HEK293 (cell line): ENCODE measurements around the gene MAGED2.

Source experiments
- CTCF ChIA-PET: fragments of 350-600 bp; formaldehyde crosslinking; extraction: SDS; loops from one replicate; lab custom pipeline; 2021; ENCODE audit warnings: antibody characterized with exemption; lab: Yijun Ruan, JAX
- POLR2A ChIA-PET: fragments of 300-600 bp; formaldehyde crosslinking; extraction: SDS; loops from one replicate; lab custom pipeline; 2020; ENCODE audit warnings: antibody characterized with exemption, inconsistent platforms; lab: Yijun Ruan, JAX
- H3K27ac ChIP-seq: fragments of 200-500 bp; sonication (Bioruptor generic); 2 replicates; pipeline ENCODE4 v1.5.1; 2014; ENCODE audit warnings: low read depth, low read length, control low read depth, inconsistent platforms; ENCODE audit errors: extremely low read depth
- H3K36me3 ChIP-seq, 2 experiments: fragments of 200-500 bp in 1 of 2; sonication (Bioruptor generic) in 1 of 2; 1 replicate in 1 of 2; 2 replicates in 1 of 2; pipeline ENCODE4 v1.5.1; 2014 to 2017; ENCODE audit warnings: inconsistent platforms in 2 of 2, low read length in 2 of 2; ENCODE audit not compliant: control insufficient read depth in 2 of 2, insufficient read depth in 1 of 2
- H3K4me1 ChIP-seq: fragments of 200-500 bp; sonication (Bioruptor generic); 2 replicates; pipeline ENCODE4 v1.5.1; 2014; ENCODE audit warnings: mild to moderate bottlenecking, low read length, inconsistent platforms; ENCODE audit not compliant: control insufficient read depth, insufficient read depth
- H3K4me3 ChIP-seq: 2 replicates; pipeline ENCODE4 v1.5.1; 2011; ENCODE audit warnings: low read depth, mild to moderate bottlenecking, control low read depth, low read length, moderate library complexity
- H3K9me3 ChIP-seq: fragments of 200-500 bp; sonication (Bioruptor generic); 2 replicates; pipeline ENCODE4 v1.5.1; 2014; ENCODE audit warnings: low read depth, low read length, inconsistent platforms; ENCODE audit not compliant: control insufficient read depth, insufficient read depth
- EGR2 ChIP-seq: fragments of 450-650 bp; formaldehyde crosslinking; IDR thresholded peaks from 2 replicates; pipeline ENCODE4 v1.5.1; 2016; ENCODE audit warnings: low read depth, missing biosample characterization, missing genetic modification characterization
- KLF9 ChIP-seq: fragments of 450-650 bp; formaldehyde crosslinking; IDR thresholded peaks from 2 replicates; pipeline ENCODE4 v1.5.1; 2016; ENCODE audit warnings: missing biosample characterization, missing genetic modification characterization, low read depth
- OVOL3 ChIP-seq: fragments of 450-650 bp; formaldehyde crosslinking; IDR thresholded peaks from 2 replicates; pipeline ENCODE4 v1.5.1; 2016; ENCODE audit warnings: missing biosample characterization, missing genetic modification characterization
- RBAK ChIP-seq: fragments of 450-650 bp; formaldehyde crosslinking; IDR thresholded peaks from 2 replicates; pipeline ENCODE4 v1.5.1; 2016; ENCODE audit warnings: missing biosample characterization, missing genetic modification characterization
- SALL2 ChIP-seq: fragments of 450-650 bp; formaldehyde crosslinking; IDR thresholded peaks from 2 replicates; pipeline ENCODE4 v1.5.0; 2017; ENCODE audit warnings: missing biosample characterization, mild to moderate bottlenecking, missing genetic modification characterization, borderline replicate concordance
- SCRT2 ChIP-seq: fragments of 450-650 bp; formaldehyde crosslinking; IDR thresholded peaks from 2 replicates; pipeline ENCODE4 v1.5.1; 2016; ENCODE audit warnings: missing biosample characterization, missing genetic modification characterization
- ZFP3 ChIP-seq: fragments of 450-650 bp; formaldehyde crosslinking; IDR thresholded peaks from 2 replicates; pipeline ENCODE4 v1.5.1; 2016; ENCODE audit warnings: low read depth, missing biosample characterization, missing genetic modification characterization
- ZFP69B ChIP-seq: fragments of 450-650 bp; formaldehyde crosslinking; IDR thresholded peaks from 2 replicates; pipeline ENCODE4 v1.5.1; 2016; ENCODE audit warnings: missing biosample characterization, missing genetic modification characterization
- ZNF138 ChIP-seq: fragments of 450-650 bp; formaldehyde crosslinking; IDR thresholded peaks from 2 replicates; pipeline ENCODE4 v1.5.1; 2016; ENCODE audit warnings: missing biosample characterization, missing genetic modification characterization, borderline replicate concordance
- ZNF146 ChIP-seq: fragments of 450-650 bp; formaldehyde crosslinking; IDR thresholded peaks from 2 replicates; pipeline ENCODE4 v1.5.1; 2016; ENCODE audit warnings: missing biosample characterization, missing genetic modification characterization
- ZNF148 ChIP-seq: fragments of 450-650 bp; formaldehyde crosslinking; IDR thresholded peaks from 2 replicates; pipeline ENCODE4 v1.5.0; 2017; ENCODE audit warnings: missing biosample characterization, missing genetic modification characterization, borderline replicate concordance
- ZNF26 ChIP-seq: fragments of 450-650 bp; formaldehyde crosslinking; IDR thresholded peaks from 2 replicates; pipeline ENCODE4 v1.5.1; 2016; ENCODE audit warnings: missing biosample characterization, missing genetic modification characterization
- ZNF416 ChIP-seq: fragments of 450-650 bp; formaldehyde crosslinking; IDR thresholded peaks from 2 replicates; pipeline ENCODE4 v1.5.1; 2016; ENCODE audit warnings: missing biosample characterization, missing genetic modification characterization
- ZNF449 ChIP-seq: fragments of 450-650 bp; formaldehyde crosslinking; IDR thresholded peaks from 2 replicates; pipeline ENCODE4 v1.5.1; 2017; ENCODE audit warnings: missing biosample characterization, mild to moderate bottlenecking, missing genetic modification characterization, moderate library complexity
- ZNF518A ChIP-seq: fragments of 450-650 bp; formaldehyde crosslinking; conservative IDR thresholded peaks from 2 replicates; pipeline ENCODE4 v1.5.1; 2016; ENCODE audit warnings: low read depth, missing biosample characterization, missing genetic modification characterization
- ZNF596 ChIP-seq: fragments of 450-650 bp; IDR thresholded peaks from 2 replicates; pipeline ENCODE4 v1.5.0; 2018; ENCODE audit warnings: missing biosample characterization, mild to moderate bottlenecking, missing genetic modification characterization, moderate library complexity
- ZNF624 ChIP-seq: fragments of 450-650 bp; formaldehyde crosslinking; IDR thresholded peaks from 2 replicates; pipeline ENCODE4 v1.5.1; 2017; ENCODE audit warnings: missing biosample characterization, missing genetic modification characterization
- ZNF660 ChIP-seq: fragments of 450-650 bp; IDR thresholded peaks from 2 replicates; pipeline ENCODE4 v1.5.1; 2018; ENCODE audit warnings: missing biosample characterization, mild to moderate bottlenecking, missing genetic modification characterization
- ZNF791 ChIP-seq: fragments of 450-650 bp; formaldehyde crosslinking; IDR thresholded peaks from 2 replicates; pipeline ENCODE4 v1.5.1; 2016; ENCODE audit warnings: missing biosample characterization, missing genetic modification characterization
- ZNF837 ChIP-seq: fragments of 450-650 bp; formaldehyde crosslinking; IDR thresholded peaks from 2 replicates; pipeline ENCODE4 v1.5.1; 2016; ENCODE audit warnings: missing biosample characterization, missing genetic modification characterization
- ZSCAN5A ChIP-seq: fragments of 450-650 bp; formaldehyde crosslinking; IDR thresholded peaks from 2 replicates; pipeline ENCODE4 v1.5.1; 2016; ENCODE audit warnings: missing biosample characterization, missing genetic modification characterization
- TF ChIP-seq, protein P1 (sequence below): fragments of 450-650 bp; formaldehyde crosslinking; IDR thresholded peaks from 2 replicates; pipeline ENCODE4 v1.5.1; 2017; ENCODE audit warnings: missing biosample characterization, missing genetic modification characterization

MAGED2 gene

GRCh38 chrX:54826598-54826997, 19.1 kb downstream of the MAGED2 start:
- Histone ChIP-seq H3K4me1 (no peaks in the 10 kb centered on the region), H3K9me3 (no peaks in the 10 kb centered on the region), H3K4me3 (no peak overlapping the region), H3K27ac (no peak overlapping the region), H3K36me3 (no peaks in the 10 kb centered on the region)
- CTCF ChIA-PET: no interaction called here
- TF ChIP-seq ZFP3 (tag by site-specific recombination): no peak
- no peak for TF ChIP-seq ZNF660 (tag by site-specific recombination)
- TF ChIP-seq RBAK (tag by site-specific recombination): no peak
- TF ChIP-seq ZNF146 (tag by site-specific recombination): no peak
- TF ChIP-seq SCRT2 (tag by site-specific recombination): no peak
- TF ChIP-seq ZFP69B (tag by site-specific recombination): no peak
- no peak for TF ChIP-seq KLF9 (tag by site-specific recombination)
- TF ChIP-seq ZNF518A: no peak
- TF ChIP-seq ZNF837: no peak
- TF ChIP-seq OVOL3: no peak
- no peak for TF ChIP-seq ZNF791
- TF ChIP-seq ZNF416 (tag by site-specific recombination): no peak
- TF ChIP-seq, protein P1, sequence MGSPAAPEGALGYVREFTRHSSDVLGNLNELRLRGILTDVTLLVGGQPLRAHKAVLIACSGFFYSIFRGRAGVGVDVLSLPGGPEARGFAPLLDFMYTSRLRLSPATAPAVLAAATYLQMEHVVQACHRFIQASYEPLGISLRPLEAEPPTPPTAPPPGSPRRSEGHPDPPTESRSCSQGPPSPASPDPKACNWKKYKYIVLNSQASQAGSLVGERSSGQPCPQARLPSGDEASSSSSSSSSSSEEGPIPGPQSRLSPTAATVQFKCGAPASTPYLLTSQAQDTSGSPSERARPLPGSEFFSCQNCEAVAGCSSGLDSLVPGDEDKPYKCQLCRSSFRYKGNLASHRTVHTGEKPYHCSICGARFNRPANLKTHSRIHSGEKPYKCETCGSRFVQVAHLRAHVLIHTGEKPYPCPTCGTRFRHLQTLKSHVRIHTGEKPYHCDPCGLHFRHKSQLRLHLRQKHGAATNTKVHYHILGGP (tag by site-specific recombination): no peak
- no peak for TF ChIP-seq ZNF138 (tag by site-specific recombination)
- TF ChIP-seq ZNF449 (tag by site-specific recombination): no peak
- TF ChIP-seq ZSCAN5A (tag by site-specific recombination): no peak
- TF ChIP-seq SALL2: no peak
- POLR2A ChIA-PET: no interaction called here

GRCh38 chrX:54838583-54838982, 31.0 kb downstream of the MAGED2 start:
- ChIA-PET CTCF (interaction anchor here (0.9 kb wide), 1 partner anchor 219 kb away, joined by 3 read pairs; no protein-coding TSS in a partner anchor), POLR2A (no interaction called here)
- no peak overlapping the region for H3K27ac ChIP-seq
- no peaks in the 10 kb centered on the region for H3K4me1 ChIP-seq
- no peaks in the 10 kb centered on the region for H3K9me3 ChIP-seq
- no peak overlapping the region for H3K4me3 ChIP-seq
- H3K36me3 ChIP-seq: no peaks in the 10 kb centered on the region
- TF ChIP-seq EGR2 (tag by site-specific recombination): no peak
- TF ChIP-seq ZNF624 (tag by site-specific recombination): no peak
- TF ChIP-seq ZNF26 (tag by site-specific recombination): no peak
- no peak for TF ChIP-seq ZNF148 (tag by site-specific recombination)
- TF ChIP-seq ZNF596 (tag by site-specific recombination): no peak
